A673 (cell line): ENCODE data around the gene EYA3.
"Not testable (repeated sequence)": the region's sequence is repeated elsewhere in the genome, so short reads cannot be mapped to it uniquely, and the experiment has no call there.

Source experiments
- EZH2 ChIP-seq: fragments of 200-600 bp; sonication (generic); IDR thresholded peaks from 2 replicates; pipeline ENCODE4 v1.6.1; 2017; ENCODE audit warnings: borderline replicate concordance, low read depth, mild to moderate bottlenecking, mixed read lengths, antibody characterized with exemption, low read length; ENCODE audit not compliant: poor library complexity, severe bottlenecking
- TF ChIP-seq, protein P1 (sequence below): fragments of 300-800, 200-600 bp; sonication (generic); conservative IDR thresholded peaks from 2 replicates; pipeline ENCODE4 v1.5.1; 2017; ENCODE audit warnings: low read depth, mild to moderate bottlenecking, antibody characterized with exemption, low read length, moderate library complexity, mixed read lengths

- TF ChIP-seq, protein P1, sequence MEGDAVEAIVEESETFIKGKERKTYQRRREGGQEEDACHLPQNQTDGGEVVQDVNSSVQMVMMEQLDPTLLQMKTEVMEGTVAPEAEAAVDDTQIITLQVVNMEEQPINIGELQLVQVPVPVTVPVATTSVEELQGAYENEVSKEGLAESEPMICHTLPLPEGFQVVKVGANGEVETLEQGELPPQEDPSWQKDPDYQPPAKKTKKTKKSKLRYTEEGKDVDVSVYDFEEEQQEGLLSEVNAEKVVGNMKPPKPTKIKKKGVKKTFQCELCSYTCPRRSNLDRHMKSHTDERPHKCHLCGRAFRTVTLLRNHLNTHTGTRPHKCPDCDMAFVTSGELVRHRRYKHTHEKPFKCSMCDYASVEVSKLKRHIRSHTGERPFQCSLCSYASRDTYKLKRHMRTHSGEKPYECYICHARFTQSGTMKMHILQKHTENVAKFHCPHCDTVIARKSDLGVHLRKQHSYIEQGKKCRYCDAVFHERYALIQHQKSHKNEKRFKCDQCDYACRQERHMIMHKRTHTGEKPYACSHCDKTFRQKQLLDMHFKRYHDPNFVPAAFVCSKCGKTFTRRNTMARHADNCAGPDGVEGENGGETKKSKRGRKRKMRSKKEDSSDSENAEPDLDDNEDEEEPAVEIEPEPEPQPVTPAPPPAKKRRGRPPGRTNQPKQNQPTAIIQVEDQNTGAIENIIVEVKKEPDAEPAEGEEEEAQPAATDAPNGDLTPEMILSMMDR, result not testable (repeated sequence)
- TF ChIP-seq EZH2, result not testable (repeated sequence)
Observed at GRCh38 chr1:28003117-28003516, 85.3 kb downstream of the EYA3 start.
